Astrocyte of the cerebellum (primary cell): ENCODE data around the gene VGLL4.

ENCODE experiments used
- DNase-seq: peaks from one replicate; pipeline ENCODE4 v3.0.0-alpha.2; 2011; ENCODE audit warnings: low read depth
- H3K4me3 ChIP-seq: 2 replicates; pipeline ENCODE4 v1.5.1; 2011; ENCODE audit warnings: mild to moderate bottlenecking, low read depth, low read length, moderate library complexity
- CTCF ChIP-seq: IDR thresholded peaks from 2 replicates; pipeline ENCODE4 v1.5.1; 2012; ENCODE audit warnings: low read length, low read depth, moderate library complexity, mild to moderate bottlenecking; ENCODE audit errors: missing control alignments
- in situ Hi-C: cut with HindIII; loops from 2 replicates; pipeline ENCODE4 v1.10.0; 2017; ENCODE audit warnings: low sequenced_read_pairs

The VGLL4 gene

GRCh38 chr3:11565492-11565891, 78.2 kb downstream of the VGLL4 start:
- no peak for DNase-seq
- in situ Hi-C loops: loop anchor here (25.0 kb wide), 1 partner anchor 178 kb away; no protein-coding TSS in a partner anchor
- H3K4me3 ChIP-seq: no peak overlapping the region
- no peak for TF ChIP-seq CTCF

- no peak for TF ChIP-seq CTCF
- in situ Hi-C loops: loop anchor here (25.0 kb wide), 1 partner anchor 178 kb away; no protein-coding TSS in a partner anchor
- no peak overlapping the region for H3K4me3 ChIP-seq
- no peak for DNase-seq
These were observed 78.6 kb downstream of the VGLL4 start for GRCh38 chr3:11565072-11565471.

- DNase-seq: no peak
- in situ Hi-C loops: loop anchor here (25.0 kb wide), 1 partner anchor 177 kb away; no protein-coding TSS in a partner anchor
- H3K4me3 ChIP-seq: no peak overlapping the region
- TF ChIP-seq CTCF: no peak
These were observed 79.1 kb downstream of the VGLL4 start for GRCh38 chr3:11564577-11565001.

- in situ Hi-C loops: loop anchor here (25.0 kb wide), 1 partner anchor 177 kb away; no protein-coding TSS in a partner anchor
- TF ChIP-seq CTCF: no peak
- no peak overlapping the region for H3K4me3 ChIP-seq
- no peak for DNase-seq
These were observed 79.9 kb downstream of the VGLL4 start for GRCh38 chr3:11563865-11564185.

GRCh38 chr3:11563159-11563864, 80.4 kb downstream of the VGLL4 start:
- no peak overlapping the region for H3K4me3 ChIP-seq
- in situ Hi-C loops: loop anchor here (25.0 kb wide), 1 partner anchor 176 kb away; no protein-coding TSS in a partner anchor
- DNase-seq: no peak
- no peak for TF ChIP-seq CTCF

GRCh38 chr3:11562277-11562881, 81.3 kb downstream of the VGLL4 start:
- DNase-seq: no peak
- H3K4me3 ChIP-seq: no peak overlapping the region
- no peak for TF ChIP-seq CTCF
- in situ Hi-C loops: loop anchor here (25.0 kb wide), 1 partner anchor 175 kb away; no protein-coding TSS in a partner anchor
